COLO668 (cell line): ENCODE data around the gene SIRT7.

Experiments used
- DNase-seq: peaks from one replicate; lab custom pipeline; 2025; ENCODE audit not compliant: unreplicated experiment; lab: John Stamatoyannopoulos, UW

Gene SIRT7

GRCh38 chr17:81890447-81891302 is 27.3 kb downstream of the SIRT7 start:
- DNase-seq, result peak; percentile 31

- no peak for DNase-seq
Observed at GRCh38 chr17:81889602-81890001, 28.4 kb downstream of the SIRT7 start.

GRCh38 chr17:81888988-81889595 is 28.9 kb downstream of the SIRT7 start:
- no peak for DNase-seq

- no peak for DNase-seq
Observed at GRCh38 chr17:81888105-81888987, 29.6 kb downstream of the SIRT7 start.

GRCh38 chr17:81885869-81886548 is 32.0 kb downstream of the SIRT7 start:
- DNase-seq, result no peak

- no peak for DNase-seq
Observed at GRCh38 chr17:81885454-81885853, 32.5 kb downstream of the SIRT7 start.

GRCh38 chr17:81884968-81885367 is 33.0 kb downstream of the SIRT7 start:
- DNase-seq, result no peak

- DNase-seq, result no peak
Observed at GRCh38 chr17:81884520-81884919, 33.5 kb downstream of the SIRT7 start.

- DNase-seq, result no peak
Observed at GRCh38 chr17:81879121-81879520, 38.9 kb downstream of the SIRT7 start.

GRCh38 chr17:81878294-81878693 is 39.7 kb downstream of the SIRT7 start:
- no peak for DNase-seq

- DNase-seq, result no peak
Observed at GRCh38 chr17:81877569-81877968, 40.4 kb downstream of the SIRT7 start.

GRCh38 chr17:81871387-81872230 is 46.4 kb downstream of the SIRT7 start:
- peak; percentile 89 for DNase-seq

- DNase-seq, result no peak
Observed at GRCh38 chr17:81870981-81871386, 47.0 kb downstream of the SIRT7 start, which contains the start of gene ARHGDIA. Gene ARHGDIA (minus strand): TSS chr17:81871337. CDS start chr17:81869930, 1,407 bp downstream.

GRCh38 chr17:81870131-81870980 is 47.6 kb downstream of the SIRT7 start:
- peak; percentile 48 for DNase-seq

GRCh38 chr17:81869221-81870130 is 48.5 kb downstream of the SIRT7 start:
- DNase-seq, result peak; percentile 57

- peak; percentile 18 for DNase-seq
Observed at GRCh38 chr17:81868674-81869220, 49.2 kb downstream of the SIRT7 start.

GRCh38 chr17:81867991-81868673 is 49.8 kb downstream of the SIRT7 start:
- DNase-seq, result no peak
